Measurements from ENCODE around the gene MEX3C. TPM values are rescaled to one million over a fixed set of nuclear protein-coding genes. Genes with fewer than 3 reads are reported as not detected.

Gene MEX3C
- total and polyA plus RNA-seq, 2 experiments from 2014 or later = 28.8 to 109 TPM

DNA sequence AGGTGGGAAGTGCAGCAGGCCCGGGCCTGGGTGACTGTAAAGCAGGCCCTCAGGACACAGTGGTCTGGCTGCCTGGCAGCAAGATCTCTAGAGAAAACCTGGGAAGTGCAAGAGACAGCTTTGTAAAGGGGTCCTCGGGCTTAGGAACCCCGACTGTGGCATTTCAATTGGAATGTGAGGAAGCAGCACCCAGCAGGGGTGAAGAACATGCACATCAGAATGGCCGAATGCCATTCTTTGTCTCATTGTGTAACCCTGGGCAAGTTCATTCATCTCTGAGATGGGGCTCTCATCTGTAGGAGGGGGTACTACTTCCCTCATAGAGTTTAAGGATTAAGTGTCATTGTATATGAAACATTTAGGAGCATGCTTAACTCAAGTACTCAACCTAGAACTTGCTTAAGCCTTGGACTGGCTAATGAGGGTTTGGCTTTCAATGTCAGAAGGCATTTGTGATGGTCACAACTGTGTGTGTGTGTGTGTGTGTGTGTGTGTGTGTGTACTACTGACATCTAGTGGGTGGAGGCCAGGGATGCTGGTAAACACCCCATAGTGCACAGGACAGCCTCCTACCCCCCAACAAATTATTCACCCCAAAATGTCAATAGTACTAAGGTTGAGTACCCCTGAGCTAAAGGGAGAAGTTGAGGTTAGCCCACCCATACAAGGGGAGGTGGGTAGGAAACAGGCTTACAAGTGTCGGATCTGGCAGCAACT lies 29.3 kb downstream of the MEX3C start (continued):
- TF ChIP-seq, protein P1, sequence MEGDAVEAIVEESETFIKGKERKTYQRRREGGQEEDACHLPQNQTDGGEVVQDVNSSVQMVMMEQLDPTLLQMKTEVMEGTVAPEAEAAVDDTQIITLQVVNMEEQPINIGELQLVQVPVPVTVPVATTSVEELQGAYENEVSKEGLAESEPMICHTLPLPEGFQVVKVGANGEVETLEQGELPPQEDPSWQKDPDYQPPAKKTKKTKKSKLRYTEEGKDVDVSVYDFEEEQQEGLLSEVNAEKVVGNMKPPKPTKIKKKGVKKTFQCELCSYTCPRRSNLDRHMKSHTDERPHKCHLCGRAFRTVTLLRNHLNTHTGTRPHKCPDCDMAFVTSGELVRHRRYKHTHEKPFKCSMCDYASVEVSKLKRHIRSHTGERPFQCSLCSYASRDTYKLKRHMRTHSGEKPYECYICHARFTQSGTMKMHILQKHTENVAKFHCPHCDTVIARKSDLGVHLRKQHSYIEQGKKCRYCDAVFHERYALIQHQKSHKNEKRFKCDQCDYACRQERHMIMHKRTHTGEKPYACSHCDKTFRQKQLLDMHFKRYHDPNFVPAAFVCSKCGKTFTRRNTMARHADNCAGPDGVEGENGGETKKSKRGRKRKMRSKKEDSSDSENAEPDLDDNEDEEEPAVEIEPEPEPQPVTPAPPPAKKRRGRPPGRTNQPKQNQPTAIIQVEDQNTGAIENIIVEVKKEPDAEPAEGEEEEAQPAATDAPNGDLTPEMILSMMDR (conservative IDR thresholded peaks at IDR 0.05; ENCODE audit: low read depth in 2 of 2) = peak; percentile 42 to 53

DNA sequence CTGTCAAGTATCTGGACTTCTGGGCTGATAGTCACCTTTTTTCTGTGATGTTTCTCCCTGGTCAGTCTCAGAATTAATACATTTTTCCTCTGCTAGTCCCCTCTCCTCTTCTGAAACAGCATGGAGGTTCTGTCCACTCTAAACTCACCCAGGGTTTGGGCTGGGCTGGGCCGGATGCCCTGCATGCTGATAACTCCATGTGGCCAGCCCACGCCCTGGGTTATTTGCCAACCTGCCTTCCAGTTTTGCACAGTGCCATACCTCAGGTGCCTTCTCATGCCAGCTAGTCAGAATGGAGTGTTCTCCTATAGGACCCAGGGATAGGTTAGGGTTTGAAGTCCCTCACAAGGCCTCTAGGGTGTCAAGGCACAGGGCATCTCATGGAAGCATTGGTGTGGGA lies 32.2 kb downstream of the MEX3C start:
- peaks cover 54% of the 10 kb centered on the region for H3K4me1 Mint-ChIP-seq
- no peak overlapping the region for H3K4me3 ChIP-seq
- no peak overlapping the region for H3K27ac Mint-ChIP-seq
- TF ChIP-seq, protein P2, sequence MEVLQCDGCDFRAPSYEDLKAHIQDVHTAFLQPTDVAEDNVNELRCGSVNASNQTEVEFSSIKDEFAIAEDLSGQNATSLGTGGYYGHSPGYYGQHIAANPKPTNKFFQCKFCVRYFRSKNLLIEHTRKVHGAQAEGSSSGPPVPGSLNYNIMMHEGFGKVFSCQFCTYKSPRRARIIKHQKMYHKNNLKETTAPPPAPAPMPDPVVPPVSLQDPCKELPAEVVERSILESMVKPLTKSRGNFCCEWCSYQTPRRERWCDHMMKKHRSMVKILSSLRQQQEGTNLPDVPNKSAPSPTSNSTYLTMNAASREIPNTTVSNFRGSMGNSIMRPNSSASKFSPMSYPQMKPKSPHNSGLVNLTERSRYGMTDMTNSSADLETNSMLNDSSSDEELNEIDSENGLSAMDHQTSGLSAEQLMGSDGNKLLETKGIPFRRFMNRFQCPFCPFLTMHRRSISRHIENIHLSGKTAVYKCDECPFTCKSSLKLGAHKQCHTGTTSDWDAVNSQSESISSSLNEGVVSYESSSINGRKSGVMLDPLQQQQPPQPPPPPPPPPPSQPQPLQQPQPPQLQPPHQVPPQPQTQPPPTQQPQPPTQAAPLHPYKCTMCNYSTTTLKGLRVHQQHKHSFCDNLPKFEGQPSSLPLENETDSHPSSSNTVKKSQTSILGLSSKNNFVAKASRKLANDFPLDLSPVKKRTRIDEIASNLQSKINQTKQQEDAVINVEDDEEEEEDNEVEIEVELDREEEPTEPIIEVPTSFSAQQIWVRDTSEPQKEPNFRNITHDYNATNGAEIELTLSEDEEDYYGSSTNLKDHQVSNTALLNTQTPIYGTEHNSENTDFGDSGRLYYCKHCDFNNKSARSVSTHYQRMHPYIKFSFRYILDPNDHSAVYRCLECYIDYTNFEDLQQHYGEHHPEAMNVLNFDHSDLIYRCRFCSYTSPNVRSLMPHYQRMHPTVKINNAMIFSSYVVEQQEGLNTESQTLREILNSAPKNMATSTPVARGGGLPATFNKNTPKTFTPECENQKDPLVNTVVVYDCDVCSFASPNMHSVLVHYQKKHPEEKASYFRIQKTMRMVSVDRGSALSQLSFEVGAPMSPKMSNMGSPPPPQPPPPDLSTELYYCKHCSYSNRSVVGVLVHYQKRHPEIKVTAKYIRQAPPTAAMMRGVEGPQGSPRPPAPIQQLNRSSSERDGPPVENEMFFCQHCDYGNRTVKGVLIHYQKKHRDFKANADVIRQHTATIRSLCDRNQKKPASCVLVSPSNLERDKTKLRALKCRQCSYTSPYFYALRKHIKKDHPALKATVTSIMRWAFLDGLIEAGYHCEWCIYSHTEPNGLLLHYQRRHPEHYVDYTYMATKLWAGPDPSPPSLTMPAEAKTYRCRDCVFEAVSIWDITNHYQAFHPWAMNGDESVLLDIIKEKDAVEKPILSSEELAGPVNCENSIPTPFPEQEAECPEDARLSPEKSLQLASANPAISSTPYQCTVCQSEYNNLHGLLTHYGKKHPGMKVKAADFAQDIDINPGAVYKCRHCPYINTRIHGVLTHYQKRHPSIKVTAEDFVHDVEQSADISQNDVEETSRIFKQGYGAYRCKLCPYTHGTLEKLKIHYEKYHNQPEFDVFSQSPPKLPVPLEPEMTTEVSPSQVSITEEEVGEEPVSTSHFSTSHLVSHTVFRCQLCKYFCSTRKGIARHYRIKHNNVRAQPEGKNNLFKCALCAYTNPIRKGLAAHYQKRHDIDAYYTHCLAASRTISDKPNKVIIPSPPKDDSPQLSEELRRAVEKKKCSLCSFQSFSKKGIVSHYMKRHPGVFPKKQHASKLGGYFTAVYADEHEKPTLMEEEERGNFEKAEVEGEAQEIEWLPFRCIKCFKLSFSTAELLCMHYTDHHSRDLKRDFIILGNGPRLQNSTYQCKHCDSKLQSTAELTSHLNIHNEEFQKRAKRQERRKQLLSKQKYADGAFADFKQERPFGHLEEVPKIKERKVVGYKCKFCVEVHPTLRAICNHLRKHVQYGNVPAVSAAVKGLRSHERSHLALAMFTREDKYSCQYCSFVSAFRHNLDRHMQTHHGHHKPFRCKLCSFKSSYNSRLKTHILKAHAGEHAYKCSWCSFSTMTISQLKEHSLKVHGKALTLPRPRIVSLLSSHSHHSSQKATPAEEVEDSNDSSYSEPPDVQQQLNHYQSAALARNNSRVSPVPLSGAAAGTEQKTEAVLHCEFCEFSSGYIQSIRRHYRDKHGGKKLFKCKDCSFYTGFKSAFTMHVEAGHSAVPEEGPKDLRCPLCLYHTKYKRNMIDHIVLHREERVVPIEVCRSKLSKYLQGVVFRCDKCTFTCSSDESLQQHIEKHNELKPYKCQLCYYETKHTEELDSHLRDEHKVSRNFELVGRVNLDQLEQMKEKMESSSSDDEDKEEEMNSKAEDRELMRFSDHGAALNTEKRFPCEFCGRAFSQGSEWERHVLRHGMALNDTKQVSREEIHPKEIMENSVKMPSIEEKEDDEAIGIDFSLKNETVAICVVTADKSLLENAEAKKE (CRISPR knock-in tag; IDR thresholded peaks at IDR 0.05) = no peak
- no peak for TF ChIP-seq ZNF331 (CRISPR knock-in tag; IDR thresholded peaks at IDR 0.05; ENCODE audit: low read depth)
- no peak for TF ChIP-seq NANOG (IDR thresholded peaks at IDR 0.05; ENCODE audit: borderline replicate concordance)
- no peak for TF ChIP-seq EZH2phosphoT487 (IDR thresholded peaks at IDR 0.05; ENCODE audit: unreplicated experiment)
- no peak for TF ChIP-seq EZH2 (IDR thresholded peaks at IDR 0.05; ENCODE audit: low read depth, unreplicated experiment)
- TF ChIP-seq JUNB (IDR thresholded peaks at IDR 0.05; ENCODE audit: unreplicated experiment) = no peak
- TF ChIP-seq, protein P1 (conservative IDR thresholded peaks at IDR 0.05; ENCODE audit: low read depth in 2 of 2) = no peak
- TF ChIP-seq CREB1 (CRISPR knock-in tag; IDR thresholded peaks at IDR 0.05; ENCODE audit: low read depth) = no peak
- TF ChIP-seq, protein P3, sequence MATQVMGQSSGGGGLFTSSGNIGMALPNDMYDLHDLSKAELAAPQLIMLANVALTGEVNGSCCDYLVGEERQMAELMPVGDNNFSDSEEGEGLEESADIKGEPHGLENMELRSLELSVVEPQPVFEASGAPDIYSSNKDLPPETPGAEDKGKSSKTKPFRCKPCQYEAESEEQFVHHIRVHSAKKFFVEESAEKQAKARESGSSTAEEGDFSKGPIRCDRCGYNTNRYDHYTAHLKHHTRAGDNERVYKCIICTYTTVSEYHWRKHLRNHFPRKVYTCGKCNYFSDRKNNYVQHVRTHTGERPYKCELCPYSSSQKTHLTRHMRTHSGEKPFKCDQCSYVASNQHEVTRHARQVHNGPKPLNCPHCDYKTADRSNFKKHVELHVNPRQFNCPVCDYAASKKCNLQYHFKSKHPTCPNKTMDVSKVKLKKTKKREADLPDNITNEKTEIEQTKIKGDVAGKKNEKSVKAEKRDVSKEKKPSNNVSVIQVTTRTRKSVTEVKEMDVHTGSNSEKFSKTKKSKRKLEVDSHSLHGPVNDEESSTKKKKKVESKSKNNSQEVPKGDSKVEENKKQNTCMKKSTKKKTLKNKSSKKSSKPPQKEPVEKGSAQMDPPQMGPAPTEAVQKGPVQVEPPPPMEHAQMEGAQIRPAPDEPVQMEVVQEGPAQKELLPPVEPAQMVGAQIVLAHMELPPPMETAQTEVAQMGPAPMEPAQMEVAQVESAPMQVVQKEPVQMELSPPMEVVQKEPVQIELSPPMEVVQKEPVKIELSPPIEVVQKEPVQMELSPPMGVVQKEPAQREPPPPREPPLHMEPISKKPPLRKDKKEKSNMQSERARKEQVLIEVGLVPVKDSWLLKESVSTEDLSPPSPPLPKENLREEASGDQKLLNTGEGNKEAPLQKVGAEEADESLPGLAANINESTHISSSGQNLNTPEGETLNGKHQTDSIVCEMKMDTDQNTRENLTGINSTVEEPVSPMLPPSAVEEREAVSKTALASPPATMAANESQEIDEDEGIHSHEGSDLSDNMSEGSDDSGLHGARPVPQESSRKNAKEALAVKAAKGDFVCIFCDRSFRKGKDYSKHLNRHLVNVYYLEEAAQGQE (IDR thresholded peaks at IDR 0.05; ENCODE audit: unreplicated experiment) = no peak
- no peak for TF ChIP-seq POLR2AphosphoS5 (IDR thresholded peaks at IDR 0.05; ENCODE audit: low read depth)

More for the DNA sequence above, 32.2 kb downstream of the MEX3C start:
- no peaks in the 10 kb centered on the region for H4K20me1 ChIP-seq (replicated peaks; ENCODE audit: insufficient read depth)
- H3K27me3 ChIP-seq (ENCODE audit: insufficient read depth) = no peaks in the 10 kb centered on the region
- H3K79me2 ChIP-seq (replicated peaks; ENCODE audit: insufficient read depth) = no peaks in the 10 kb centered on the region
- Mint-ChIP-seq H3K36me3 (ENCODE audit: low read depth) (no peaks in the 10 kb centered on the region; the same call in 2 of the 3 replicates), H3K9me3 (no peaks in the 10 kb centered on the region), H3K4me3 (no peak overlapping the region), H3K27me3 (ENCODE audit: insufficient read depth, low read depth, poor library complexity) (peaks cover 9% of the 10 kb centered on the region)
- peaks cover 18% of the 10 kb centered on the region for H3K4me1 ChIP-seq (ENCODE audit: insufficient read depth)
- no peaks in the 10 kb centered on the region for H3K36me3 ChIP-seq (ENCODE audit: insufficient read depth)
- 0 out of 2 replicates have a peak, but pooled peaks cover 3% of the 10 kb centered on the region for H3K9me2 ChIP-seq (ENCODE audit: insufficient read depth)
- no peaks in the 10 kb centered on the region for H3F3A ChIP-seq (replicated peaks; ENCODE audit: low read depth)
- DNase-seq (ENCODE audit: low spot score) = no peak
- 0 out of 2 replicates have a peak overlapping the region, but pooled peaks have one; percentile 30 for H3K4me2 ChIP-seq
- no peak for ATAC-seq
- no peak overlapping the region for H2AFZ ChIP-seq
- no peak overlapping the region for H3K27ac ChIP-seq (ENCODE audit: low read depth)
